ENCODE data around the gene XXYLT1. TPM values are rescaled to one million over a fixed set of nuclear protein-coding genes. Genes with fewer than 3 reads are reported as not detected.

Gene XXYLT1
- total and polyA plus RNA-seq, 2 of the 8 experiments (the other 6 are each of a cell fraction or from before 2014, with no cell fraction given), result 18.9 to 23.8 TPM

DNA sequence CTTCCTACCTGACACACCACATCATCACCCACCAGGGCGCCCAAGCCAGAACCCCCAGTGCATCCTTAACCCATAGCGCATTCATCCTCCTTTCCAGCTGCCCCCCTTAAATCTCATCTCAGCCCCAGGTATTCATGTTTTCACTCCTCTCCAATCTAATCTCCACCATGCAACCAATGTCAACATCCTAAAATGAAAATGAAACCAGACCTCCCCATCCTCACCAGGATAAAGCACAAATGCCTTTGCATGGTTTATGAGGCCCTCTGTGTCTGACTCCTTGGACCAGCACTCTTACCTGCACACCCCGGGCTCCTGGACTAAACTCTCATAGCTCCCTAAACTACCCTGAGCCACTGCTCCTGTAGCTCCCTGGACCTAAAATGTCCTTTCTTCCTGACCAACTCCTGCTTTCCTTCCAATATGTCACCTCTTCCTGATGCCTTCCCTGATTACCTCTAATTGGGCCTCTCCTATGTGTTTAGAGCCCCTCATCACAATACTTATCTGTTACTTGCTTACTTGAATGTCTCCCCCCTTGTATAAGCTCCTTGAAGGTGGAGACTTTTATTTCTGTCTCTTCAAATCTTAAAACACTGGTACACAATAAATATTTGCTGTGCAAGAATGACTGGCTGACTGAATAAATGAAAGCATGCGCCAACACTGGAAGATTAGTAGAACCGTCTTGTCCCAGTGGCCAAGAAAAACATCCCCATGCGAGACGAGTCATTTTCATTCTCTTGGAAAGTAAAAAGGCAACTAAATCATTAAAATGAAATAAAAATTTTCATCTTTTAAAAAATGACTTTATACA, 142.5 kb downstream of the XXYLT1 start:
- no peak overlapping the region for H3K27ac ChIP-seq (ENCODE audit: low read depth, low read length)
- no peaks in the 10 kb centered on the region for H3K23me2 ChIP-seq (ENCODE audit: low read depth, low read length)
- H3K18ac ChIP-seq (ENCODE audit: extremely low read depth, low read length), result no peak overlapping the region
- CTCF ChIA-PET (ENCODE audit: partially characterized antibody), result interaction anchor here (1.0 to 4.9 kb wide), 5 partner anchors 8 to 132 kb away, joined by 3 to 31 read pairs (median 4); no protein-coding TSS in a partner anchor
- H2AK5ac ChIP-seq (ENCODE audit: low read depth, low read length), result no peak overlapping the region
- H2BK5ac ChIP-seq (ENCODE audit: low read depth, low read length), result peak overlapping the region; percentile 26; the same call in 1 of the 2 replicates
- no peak overlapping the region for H4K91ac ChIP-seq (replicated peaks; ENCODE audit: insufficient read length, low read length)
- H3K4me2 ChIP-seq (ENCODE audit: insufficient read depth in 1 of 2, low read depth in 2 of 2, low read length in 2 of 2), result no peak overlapping the region
- H3K36me3 ChIP-seq (ENCODE audit: control insufficient read depth in 2 of 4, insufficient read depth in 4 of 4, low read length in 3 of 4), result no peaks in the 10 kb centered on the region
- H2BK20ac ChIP-seq (ENCODE audit: low read length), result no peak overlapping the region
- H2BK120ac ChIP-seq (replicated peaks; ENCODE audit: low read depth, low read length), result no peak overlapping the region
- 0 out of 2 replicates have a peak, but pooled peaks cover 2% of the 10 kb centered on the region for H3K79me1 ChIP-seq (ENCODE audit: low read depth, low read length)
- 88% methylated on average over 7 of the region's 7 CpGs; no CpG with 5 or more reads in 1 of the 2 experiments for WGBS, 2 experiments (ENCODE audit: extremely low coverage in 1 of 2, insufficient coverage in 1 of 2, insufficient read length in 1 of 2, insufficient replicate concordance in 2 of 2, low coverage in 1 of 2, low lambda C conversion rate in 2 of 2, missing lambda C conversion rate in 1 of 2)
- no peak overlapping the region for H4K8ac ChIP-seq (ENCODE audit: extremely low read depth, insufficient read depth, low read length)
- no peak overlapping the region for H2AFZ ChIP-seq (ENCODE audit: low read length)
- no peaks in the 10 kb centered on the region for H3K9me3 ChIP-seq (ENCODE audit: insufficient read depth in 2 of 2, low read depth in 1 of 2, low read length in 1 of 2)
- no peaks in the 10 kb centered on the region; a peak in 1 of 7 replicates for H3K4me1 ChIP-seq (replicated peaks in 1 of 4; ENCODE audit: control insufficient read depth in 3 of 4, insufficient read depth in 4 of 4, low read length in 3 of 4)
- H3K27me3 ChIP-seq (replicated peaks in 1 of 4; ENCODE audit: control insufficient read depth in 3 of 4, extremely low read depth in 1 of 4, insufficient read depth in 3 of 4, low read length in 3 of 4), result no peaks in the 10 kb centered on the region
- peaks cover under 1 to 3% of the 10 kb centered on the region in 2 experiments for H4K20me1 ChIP-seq (replicated peaks in 1 of 2; ENCODE audit: control insufficient read depth in 1 of 2, insufficient read depth in 2 of 2, low read length in 2 of 2)
- no peak overlapping the region for H2BK12ac ChIP-seq (ENCODE audit: low read depth, low read length)
- H3K9ac ChIP-seq (replicated peaks in 1 of 4; ENCODE audit: extremely low read depth in 1 of 4, low read depth in 3 of 4, low read length in 3 of 4), result no peak overlapping the region
- DNase-seq (ENCODE audit: low read depth in 1 of 2, low spot score in 2 of 2), result no peak
- no peak overlapping the region for H3K4ac ChIP-seq (replicated peaks; ENCODE audit: insufficient read length, low read depth, low read length)
- POLR2A ChIA-PET (ENCODE audit: partially characterized antibody), result no interaction called here
- H3K79me2 ChIP-seq (ENCODE audit: control insufficient read depth in 1 of 2, insufficient read depth in 2 of 2, low read length in 2 of 2), result 0 out of 4 replicates have a peak, but pooled peaks cover 0 to 2% of the 10 kb centered on the region in 2 experiments
- TF ChIP-seq MAFK (IDR thresholded peaks at IDR 0.05; ENCODE audit: low read depth, low read length) (no peak), KDM5A (IDR thresholded peaks at IDR 0.05; ENCODE audit: low read length) (no peak), EZH2 (IDR thresholded peaks at IDR 0.05; ENCODE audit: low read depth, low read length, severe bottlenecking) (no peak), SIRT6 (IDR thresholded peaks at IDR 0.05; ENCODE audit: low read length) (no peak), POLR2AphosphoS5 (IDR thresholded peaks at IDR 0.05; ENCODE audit: low read depth, low read length) (no peak), SIX5 (IDR thresholded peaks at IDR 0.05; ENCODE audit: low read depth, low read length) (no peak), CTBP2 (IDR thresholded peaks at IDR 0.05; ENCODE audit: borderline replicate concordance, insufficient read depth, insufficient read length, low read length) (no peak)
- no peak overlapping the region for H4K5ac ChIP-seq (ENCODE audit: insufficient read length, low read depth, low read length)
- no peak overlapping the region for H2BK15ac ChIP-seq (ENCODE audit: low read length)
- H3K14ac ChIP-seq (ENCODE audit: insufficient read length), result no peak overlapping the region
- no peak for FAIRE-seq
- no peak overlapping the region for H3K23ac ChIP-seq (ENCODE audit: insufficient read length)
- H3K56ac ChIP-seq (replicated peaks; ENCODE audit: insufficient read length, low read depth, low read length), result no peak overlapping the region
- no peak overlapping the region for H3K4me3 ChIP-seq (ENCODE audit: extremely low read depth in 1 of 4, insufficient read depth in 2 of 4, low read depth in 3 of 4, low read length in 4 of 4)
